VCaP (cell line): ENCODE results near the gene BLNK.

ENCODE experiments used
- H3K27ac ChIP-seq: fragments of 450-650 bp; 2 replicates; pipeline ENCODE4 v1.5.1; 2017
- TF ChIP-seq, protein P1 (sequence below): fragments of 450-650 bp; conservative IDR thresholded peaks from 2 replicates; pipeline ENCODE4 v1.5.1; 2017; ENCODE audit warnings: mild to moderate bottlenecking, moderate library complexity

Gene BLNK

DNA sequence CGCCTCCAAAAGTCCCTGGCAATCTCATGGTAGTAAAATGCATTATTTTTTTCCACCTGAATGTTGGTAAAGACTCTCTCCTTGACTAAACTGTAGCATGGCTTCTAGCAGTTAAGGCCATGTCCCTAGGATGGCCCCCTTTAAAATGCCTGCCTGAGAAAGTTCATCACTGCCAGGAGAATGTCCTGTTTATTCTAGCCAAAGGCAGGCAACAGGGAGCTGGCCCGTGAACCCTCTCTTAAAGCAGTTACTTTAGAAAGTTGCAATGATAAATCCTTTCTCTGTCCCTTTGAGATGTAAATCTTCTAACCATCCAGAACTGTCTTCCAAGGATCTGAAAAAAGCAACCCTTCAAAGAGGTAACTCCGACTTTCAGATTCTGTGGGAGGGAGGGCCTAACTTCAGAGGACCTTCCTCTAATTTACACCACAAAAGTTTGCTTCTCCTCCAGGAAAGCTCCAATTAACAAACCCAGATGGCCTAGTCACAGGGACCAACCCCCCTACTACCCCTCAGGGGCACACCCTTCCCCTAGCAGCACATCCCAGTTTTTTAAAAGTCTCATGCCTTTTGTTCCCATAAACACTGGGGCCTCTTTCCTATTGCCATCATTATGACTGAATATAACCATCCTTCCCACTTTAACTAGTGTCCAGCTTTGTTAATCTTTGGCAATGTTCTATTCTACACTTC is 38.4 kb upstream of the BLNK start:
- TF ChIP-seq, protein P1, sequence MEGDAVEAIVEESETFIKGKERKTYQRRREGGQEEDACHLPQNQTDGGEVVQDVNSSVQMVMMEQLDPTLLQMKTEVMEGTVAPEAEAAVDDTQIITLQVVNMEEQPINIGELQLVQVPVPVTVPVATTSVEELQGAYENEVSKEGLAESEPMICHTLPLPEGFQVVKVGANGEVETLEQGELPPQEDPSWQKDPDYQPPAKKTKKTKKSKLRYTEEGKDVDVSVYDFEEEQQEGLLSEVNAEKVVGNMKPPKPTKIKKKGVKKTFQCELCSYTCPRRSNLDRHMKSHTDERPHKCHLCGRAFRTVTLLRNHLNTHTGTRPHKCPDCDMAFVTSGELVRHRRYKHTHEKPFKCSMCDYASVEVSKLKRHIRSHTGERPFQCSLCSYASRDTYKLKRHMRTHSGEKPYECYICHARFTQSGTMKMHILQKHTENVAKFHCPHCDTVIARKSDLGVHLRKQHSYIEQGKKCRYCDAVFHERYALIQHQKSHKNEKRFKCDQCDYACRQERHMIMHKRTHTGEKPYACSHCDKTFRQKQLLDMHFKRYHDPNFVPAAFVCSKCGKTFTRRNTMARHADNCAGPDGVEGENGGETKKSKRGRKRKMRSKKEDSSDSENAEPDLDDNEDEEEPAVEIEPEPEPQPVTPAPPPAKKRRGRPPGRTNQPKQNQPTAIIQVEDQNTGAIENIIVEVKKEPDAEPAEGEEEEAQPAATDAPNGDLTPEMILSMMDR: no peak

DNA sequence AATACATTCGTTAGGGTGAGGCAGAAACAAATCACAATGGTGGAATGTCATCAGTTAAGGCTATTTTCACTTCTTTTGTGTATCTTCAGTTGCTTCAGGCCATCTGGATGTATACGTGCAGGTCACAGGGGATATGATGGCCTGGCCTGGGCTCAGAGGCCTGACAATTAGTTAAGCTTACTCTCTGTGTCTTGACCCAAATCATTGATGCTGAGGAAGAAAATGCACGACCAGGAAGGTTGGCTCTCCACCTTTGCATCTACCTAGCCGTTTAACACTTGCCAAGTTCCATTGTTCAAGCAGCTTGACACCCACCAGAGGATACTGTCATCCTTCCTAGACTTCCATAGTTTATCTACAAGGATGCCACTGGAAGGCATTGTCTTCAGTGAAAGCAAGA is 37.5 kb upstream of the BLNK start:
- H3K27ac ChIP-seq: peak overlapping the region; percentile 69

More for the DNA sequence above, 38.4 kb upstream of the BLNK start:
- peak overlapping the region; percentile 69 for H3K27ac ChIP-seq

GRCh38 chr10:96306516-96306915 is 35.1 kb upstream of the BLNK start:
- H3K27ac ChIP-seq: peak overlapping the region; percentile 68
- TF ChIP-seq, protein P1: no peak

GRCh38 chr10:96305019-96305418 is 33.6 kb upstream of the BLNK start:
- no peak overlapping the region for H3K27ac ChIP-seq
- TF ChIP-seq, protein P1: no peak

GRCh38 chr10:96304230-96304629 is 32.9 kb upstream of the BLNK start, which contains the start of gene DNTT:
Gene DNTT, plus strand, starts transcription at chr10:96304434. Its CDS starts 64 bp downstream, at chr10:96304498.
- TF ChIP-seq, protein P1: no peak
- H3K27ac ChIP-seq: no peak within 1 kb of the TSS

DNA sequence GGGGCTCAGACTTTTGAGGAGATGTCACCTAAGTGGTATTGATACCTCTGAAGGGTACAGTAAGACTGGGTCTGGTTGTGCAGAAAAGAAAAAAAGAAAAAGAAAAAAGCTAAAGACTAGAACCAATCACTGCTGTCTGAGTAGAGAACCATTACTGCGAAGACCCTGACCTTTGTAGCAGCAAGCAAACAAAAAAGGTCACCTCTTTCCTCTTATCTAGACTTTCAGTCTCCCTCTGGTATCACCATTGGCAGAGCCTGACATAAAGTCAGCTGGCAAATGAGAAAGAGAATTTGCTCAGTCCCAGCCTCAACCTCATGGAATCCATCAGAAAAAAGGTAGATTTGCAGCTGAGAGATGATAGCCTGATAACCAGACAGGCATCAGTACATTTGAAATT is 30.2 kb upstream of the BLNK start:
- TF ChIP-seq, protein P1: no peak
- no peak overlapping the region for H3K27ac ChIP-seq

DNA sequence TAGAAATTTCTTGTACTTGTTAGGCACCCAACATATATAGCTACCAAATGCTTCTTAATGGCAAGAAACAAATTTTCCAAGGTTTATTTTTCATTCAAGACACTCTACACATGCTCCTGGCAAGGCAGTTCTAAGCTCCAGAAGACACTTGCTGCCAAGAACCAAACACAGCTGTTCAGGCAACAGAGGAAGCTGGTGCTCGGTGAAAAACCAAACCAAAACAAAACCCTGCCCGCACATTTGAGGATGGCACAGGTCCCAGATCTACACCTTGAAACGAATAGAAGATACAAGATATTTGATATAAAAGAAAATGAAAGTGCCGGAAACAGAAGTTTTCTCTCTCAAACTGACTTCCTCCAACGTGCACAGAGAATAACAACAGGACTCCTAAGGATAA is 28.0 kb upstream of the BLNK start:
- TF ChIP-seq, protein P1: no peak
- no peak overlapping the region for H3K27ac ChIP-seq

DNA sequence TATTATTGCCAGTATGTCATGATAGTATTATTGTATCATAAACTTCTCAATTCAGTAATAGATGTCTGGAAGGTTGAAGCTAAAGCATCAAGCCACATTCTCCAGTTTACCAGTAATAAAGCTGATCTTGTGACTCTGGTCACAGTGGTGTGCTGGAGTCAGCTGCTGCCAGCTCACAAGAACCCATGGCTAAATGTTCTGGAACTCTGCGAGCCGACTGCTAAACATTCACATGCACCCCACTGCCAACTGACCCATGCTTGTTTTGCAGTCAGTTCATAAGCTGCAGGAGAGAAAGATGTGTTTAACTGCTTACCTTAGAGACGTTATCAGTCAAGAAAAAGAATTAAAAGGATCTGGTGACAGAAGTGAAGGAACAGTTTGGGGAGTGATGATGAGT is 27.0 kb upstream of the BLNK start:
- TF ChIP-seq, protein P1: no peak
- H3K27ac ChIP-seq: no peak overlapping the region
